Keratinocyte (primary cell): Measurements from ENCODE around the gene IFIT3. TPM values are rescaled to one million over a fixed set of nuclear protein-coding genes. Genes with fewer than 3 reads are reported as not detected.
"Not testable (repeated sequence)": the region's sequence is repeated elsewhere in the genome, so short reads cannot be mapped to it uniquely, and the experiment has no call there.

Experiments used
- DNase-seq: peaks from one replicate; pipeline ENCODE4 v3.0.0-alpha.2; 2011; ENCODE audit warnings: low read depth, missing footprints, low spot score
- FAIRE-seq: peaks from 2 replicates; lab custom pipeline; 2011; peaks lifted over from hg19 to GRCh38; lab: Jason Lieb, UNC
- H2AFZ ChIP-seq: 2 replicates; pipeline ENCODE4 v1.6.0; 2012; ENCODE audit warnings: low read length, control low read depth, inconsistent platforms; ENCODE audit not compliant: control insufficient read depth
- H3K27ac ChIP-seq: 2 replicates; pipeline ENCODE4 v1.5.1; 2011; ENCODE audit warnings: low read length; ENCODE audit not compliant: control insufficient read depth, insufficient read depth
- H3K27me3 ChIP-seq: 3 replicates; pipeline ENCODE4 v1.6.0; 2011; ENCODE audit warnings: low read length; ENCODE audit not compliant: control insufficient read depth, insufficient read depth; ENCODE audit errors: extremely low read depth
- H3K36me3 ChIP-seq, 2 experiments: 2 replicates in 1 of 2; 3 replicates in 1 of 2; pipeline ENCODE4 v1.5.1; 2011; ENCODE audit warnings: low read length in 2 of 2, mild to moderate bottlenecking in 1 of 2; ENCODE audit not compliant: control insufficient read depth in 2 of 2, insufficient read depth in 2 of 2; ENCODE audit errors: extremely low read depth in 1 of 2
- H3K4me1 ChIP-seq: 3 replicates; pipeline ENCODE4 v1.5.1; 2011; ENCODE audit warnings: low read length; ENCODE audit not compliant: control insufficient read depth, insufficient read depth; ENCODE audit errors: extremely low read depth
- H3K4me2 ChIP-seq: 3 replicates; pipeline ENCODE4 v1.6.0; 2011; ENCODE audit warnings: low read depth, low read length; ENCODE audit not compliant: control insufficient read depth, insufficient read depth; ENCODE audit errors: extremely low read depth
- H3K4me3 ChIP-seq, 3 experiments: fragments of 200-600 bp in 1 of 3; sonication (generic) in 1 of 3; 2 replicates in 2 of 3; 3 replicates in 1 of 3; pipeline ENCODE4 v1.5.1; 2011 to 2016; ENCODE audit warnings: low read length in 3 of 3, mild to moderate bottlenecking in 3 of 3, control low read depth in 2 of 3, inconsistent platforms in 1 of 3, low read depth in 1 of 3, mixed read lengths in 1 of 3, mixed run types in 1 of 3, moderate library complexity in 1 of 3; ENCODE audit not compliant: control insufficient read depth in 2 of 3, insufficient read depth in 2 of 3; ENCODE audit errors: extremely low read depth in 1 of 3
- H3K79me2 ChIP-seq: 2 replicates; pipeline ENCODE4 v1.6.0; 2012; ENCODE audit warnings: low read length; ENCODE audit not compliant: control insufficient read depth, insufficient read depth
- H3K9ac ChIP-seq: 3 replicates; pipeline ENCODE4 v1.6.0; 2011; ENCODE audit warnings: low read length; ENCODE audit not compliant: control insufficient read depth, insufficient read depth; ENCODE audit errors: extremely low read depth
- H3K9me1 ChIP-seq: 3 replicates; pipeline ENCODE4 v1.6.0; 2011; ENCODE audit warnings: low read length; ENCODE audit not compliant: control insufficient read depth, insufficient read depth; ENCODE audit errors: extremely low read depth
- H3K9me3 ChIP-seq: 2 replicates; pipeline ENCODE4 v1.5.1; 2012; ENCODE audit warnings: low read depth, low read length; ENCODE audit not compliant: control insufficient read depth
- H4K20me1 ChIP-seq: 3 replicates; pipeline ENCODE4 v1.6.0; 2011; ENCODE audit warnings: low read length; ENCODE audit not compliant: control insufficient read depth, insufficient read depth; ENCODE audit errors: extremely low read depth
- EZH2 ChIP-seq: IDR thresholded peaks from one replicate; pipeline ENCODE4 v1.6.1; 2012; ENCODE audit warnings: inconsistent platforms, mild to moderate bottlenecking, low read length, moderate library complexity
- dilution Hi-C: fragments of 300-500 bp; cut with MboI; formaldehyde crosslinking; loops from one replicate; pipeline ENCODE4 v1.7.0; 2020; ENCODE audit warnings: low sequenced_read_pairs; ENCODE audit not compliant: extremely low pct_ligation_motif_present
- polyA plus RNA-seq, 5 experiments: library from polyadenylated mRNA; depleted of rRNA in 3 of 5; stranded (reverse) in 3 of 5; stranded (forward) in 1 of 5; unstranded in 1 of 5; fragments of >200 nt; gene quantifications; 1 replicate in 1 of 5; 2 replicates in 3 of 5; 3 replicates in 1 of 5; pipeline versions ENCODE4 v1.2.1 to v1.2.3, GENCODE V29; 2011 to 2012; ENCODE audit warnings: missing spikeins in 2 of 5, low read depth in 1 of 5, low replicate concordance in 1 of 5
- TF ChIP-seq, protein P1 (sequence below), 3 experiments: IDR thresholded peaks in 1 of 3; conservative IDR thresholded peaks in 1 of 3; optimal IDR thresholded peaks in 1 of 3; 2 replicates in 2 of 3; 3 replicates in 1 of 3; pipeline versions ENCODE3 to v1.5.1; 2011; ENCODE audit warnings: low read length in 3 of 3, mild to moderate bottlenecking in 3 of 3, moderate library complexity in 2 of 3, control low read depth in 1 of 3, inconsistent platforms in 1 of 3; ENCODE audit not compliant: insufficient read depth in 2 of 3; ENCODE audit errors: extremely low read depth in 1 of 3

IFIT3 gene
- polyA plus RNA-seq, 1 donor (not counting 4 experiments of a cell fraction or from before 2014, with no cell fraction given), result 42.6 TPM

DNA sequence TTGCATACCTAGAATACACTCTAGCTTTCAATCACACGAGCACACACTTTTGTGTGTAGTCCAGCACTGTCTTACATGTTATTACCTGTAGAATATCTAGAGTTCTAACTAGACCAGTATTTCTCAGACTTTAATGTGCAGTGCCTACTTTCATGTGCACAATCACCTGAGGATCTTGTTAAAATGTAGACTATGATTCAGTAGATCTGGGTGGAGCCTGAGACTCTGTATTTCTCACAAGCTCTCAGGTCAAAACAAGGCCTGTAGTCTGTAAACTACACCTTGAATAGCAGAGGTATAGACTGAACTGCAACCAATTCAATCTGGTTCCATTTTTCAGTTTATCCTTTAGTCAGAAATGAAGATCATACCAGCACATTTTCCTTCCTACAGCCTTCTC, 14.8 kb upstream of the IFIT3 start:
- Histone ChIP-seq H3K9me1 (no peaks in the 10 kb centered on the region), H3K9ac (no peak overlapping the region), H3K27me3 (no peaks in the 10 kb centered on the region), H3K27ac (no peak overlapping the region), H4K20me1 (no peaks in the 10 kb centered on the region), H3K4me3 (no peak overlapping the region), H3K79me2 (no peaks in the 10 kb centered on the region), H3K4me2 (no peak overlapping the region), H3K9me3 (no peaks in the 10 kb centered on the region), H3K36me3 (no peaks in the 10 kb centered on the region), H2AFZ (no peak overlapping the region), H3K4me1 (no peaks in the 10 kb centered on the region)
- dilution Hi-C loops, result no loop called here
- DNase-seq (no peak), FAIRE-seq (no peak)
- TF ChIP-seq EZH2, result no peak
- TF ChIP-seq, protein P1, sequence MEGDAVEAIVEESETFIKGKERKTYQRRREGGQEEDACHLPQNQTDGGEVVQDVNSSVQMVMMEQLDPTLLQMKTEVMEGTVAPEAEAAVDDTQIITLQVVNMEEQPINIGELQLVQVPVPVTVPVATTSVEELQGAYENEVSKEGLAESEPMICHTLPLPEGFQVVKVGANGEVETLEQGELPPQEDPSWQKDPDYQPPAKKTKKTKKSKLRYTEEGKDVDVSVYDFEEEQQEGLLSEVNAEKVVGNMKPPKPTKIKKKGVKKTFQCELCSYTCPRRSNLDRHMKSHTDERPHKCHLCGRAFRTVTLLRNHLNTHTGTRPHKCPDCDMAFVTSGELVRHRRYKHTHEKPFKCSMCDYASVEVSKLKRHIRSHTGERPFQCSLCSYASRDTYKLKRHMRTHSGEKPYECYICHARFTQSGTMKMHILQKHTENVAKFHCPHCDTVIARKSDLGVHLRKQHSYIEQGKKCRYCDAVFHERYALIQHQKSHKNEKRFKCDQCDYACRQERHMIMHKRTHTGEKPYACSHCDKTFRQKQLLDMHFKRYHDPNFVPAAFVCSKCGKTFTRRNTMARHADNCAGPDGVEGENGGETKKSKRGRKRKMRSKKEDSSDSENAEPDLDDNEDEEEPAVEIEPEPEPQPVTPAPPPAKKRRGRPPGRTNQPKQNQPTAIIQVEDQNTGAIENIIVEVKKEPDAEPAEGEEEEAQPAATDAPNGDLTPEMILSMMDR (optimal IDR thresholded peaks at IDR 0.05 in 1 of 3, IDR thresholded peaks at IDR 0.05 in 1 of 3, conservative IDR thresholded peaks at IDR 0.05 in 1 of 3; ENCODE audit: extremely low read depth in 1 of 3, insufficient read depth in 2 of 3, low read length in 3 of 3), result no peak

DNA sequence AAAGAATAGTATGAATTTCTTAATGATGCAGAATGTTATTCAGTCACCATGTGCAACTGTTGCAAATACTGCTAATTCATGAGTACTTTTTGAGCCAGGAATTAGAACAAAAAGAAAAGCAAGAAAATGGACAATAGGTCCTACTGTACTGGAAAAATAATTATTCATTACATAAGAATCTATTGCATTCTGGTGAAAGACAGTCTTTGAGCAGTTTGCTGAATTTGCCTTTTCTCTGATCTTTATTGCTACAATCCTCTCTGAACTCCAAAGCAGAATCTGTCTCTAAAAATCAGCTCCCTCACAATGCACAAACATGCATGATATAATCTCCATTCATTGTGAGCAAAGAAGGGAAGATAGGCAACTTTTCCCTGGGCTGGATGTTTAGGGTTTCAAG, 13.1 kb upstream of the IFIT3 start:
- no peak for FAIRE-seq
- no peaks in the 10 kb centered on the region for H3K9me3 ChIP-seq
- H3K4me1 ChIP-seq, result no peaks in the 10 kb centered on the region
- no peak overlapping the region for H3K4me2 ChIP-seq
- H3K4me3 ChIP-seq, result no peak overlapping the region
- H3K9me1 ChIP-seq, result no peaks in the 10 kb centered on the region
- dilution Hi-C loops, result no loop called here
- DNase-seq, result no peak
- H3K36me3 ChIP-seq, result no peaks in the 10 kb centered on the region
- H4K20me1 ChIP-seq, result no peaks in the 10 kb centered on the region
- H3K9ac ChIP-seq, result no peak overlapping the region
- no peak for TF ChIP-seq EZH2
- TF ChIP-seq, protein P1 (optimal IDR thresholded peaks at IDR 0.05 in 1 of 3, IDR thresholded peaks at IDR 0.05 in 1 of 3, conservative IDR thresholded peaks at IDR 0.05 in 1 of 3; ENCODE audit: extremely low read depth in 1 of 3, insufficient read depth in 2 of 3, low read length in 3 of 3), result no peak
- no peaks in the 10 kb centered on the region for H3K79me2 ChIP-seq
- no peak overlapping the region for H3K27ac ChIP-seq
- H3K27me3 ChIP-seq, result no peaks in the 10 kb centered on the region
- no peak overlapping the region for H2AFZ ChIP-seq

DNA sequence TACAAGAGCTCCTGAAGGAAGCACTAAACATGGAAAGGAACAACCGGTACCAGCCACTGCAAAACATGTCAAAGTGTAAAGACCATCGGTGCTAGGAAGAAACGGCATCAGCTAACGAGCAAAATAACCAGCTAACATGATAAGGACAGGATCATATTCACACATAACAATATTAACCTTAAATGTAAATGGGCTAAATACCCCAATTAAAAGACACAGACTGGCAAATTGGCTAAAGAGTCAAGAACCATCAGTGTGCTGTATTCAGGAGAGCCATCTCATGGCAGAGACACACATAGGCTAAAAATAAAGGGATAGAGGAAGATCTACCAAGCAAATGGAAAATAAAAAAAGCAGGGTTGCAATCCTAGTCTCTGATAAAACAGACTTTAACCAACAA, 9.8 kb upstream of the IFIT3 start:
- H3K9ac ChIP-seq, H4K20me1 ChIP-seq, H3K4me1 ChIP-seq, H3K9me3 ChIP-seq, H3K79me2 ChIP-seq, H3K27me3 ChIP-seq, H2AFZ ChIP-seq, H3K9me1 ChIP-seq, dilution Hi-C loops, H3K4me2 ChIP-seq, FAIRE-seq, H3K27ac ChIP-seq, DNase-seq, H3K4me3 ChIP-seq, H3K36me3 ChIP-seq: not testable (repeated sequence)

DNA sequence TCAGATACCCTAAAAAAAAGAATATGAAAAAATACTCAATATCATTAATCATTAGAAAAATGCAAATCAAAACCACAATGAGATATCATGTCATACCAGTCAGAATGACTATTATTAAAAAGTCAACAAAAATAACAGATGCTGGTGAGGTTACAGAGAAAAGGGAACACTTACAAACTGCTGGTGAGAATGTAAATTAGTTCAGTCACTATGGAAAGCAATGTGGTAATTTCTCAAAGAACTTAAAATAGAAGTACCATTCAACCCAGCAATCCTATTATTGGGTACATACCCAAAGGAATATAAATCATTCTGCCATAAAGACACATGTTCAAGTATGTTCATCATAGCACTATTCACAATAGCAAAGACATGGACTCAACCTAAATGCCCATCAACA, 2.7 kb upstream of the IFIT3 start:
- H3K4me2 ChIP-seq, H3K27ac ChIP-seq, H3K9me3 ChIP-seq, H3K4me3 ChIP-seq, H3K9ac ChIP-seq, H2AFZ ChIP-seq, H3K79me2 ChIP-seq, H3K4me1 ChIP-seq, H3K9me1 ChIP-seq, dilution Hi-C loops, DNase-seq, H3K27me3 ChIP-seq, FAIRE-seq, H4K20me1 ChIP-seq, H3K36me3 ChIP-seq: not testable (repeated sequence)
